CD4-positive, alpha-beta T cell treated with Interleukin-15 for 4 hours (primary cell): ENCODE results near the gene NME7.
"Not testable (repeated sequence)": the region's sequence is repeated elsewhere in the genome, so short reads cannot be mapped to it uniquely, and the experiment has no call there.

ENCODE experiments used
- DNase-seq: peaks from one replicate; pipeline ENCODE4 v3.0.0-alpha.2; 2020; ENCODE audit warnings: low spot score

Gene NME7

DNA sequence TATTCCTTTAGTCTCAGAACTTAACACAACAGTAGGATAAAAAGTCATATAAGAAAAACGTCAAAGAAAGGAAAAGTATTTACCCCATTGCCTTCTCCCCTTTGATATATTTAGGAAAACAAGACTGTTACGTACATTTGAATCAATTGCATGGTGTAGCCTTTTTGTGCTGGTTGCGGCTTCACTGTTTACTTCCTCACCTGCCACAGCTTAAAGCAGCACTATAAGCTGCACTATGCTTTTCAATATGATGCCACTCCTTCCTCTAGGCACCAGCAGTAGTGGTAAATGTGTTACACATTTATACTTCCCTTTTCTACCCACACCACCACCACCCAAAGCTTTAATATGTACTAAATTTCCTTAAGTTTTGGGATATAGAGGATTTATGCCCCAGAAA, 150.0 kb downstream of the NME7 start:
- DNase-seq = no peak

DNA sequence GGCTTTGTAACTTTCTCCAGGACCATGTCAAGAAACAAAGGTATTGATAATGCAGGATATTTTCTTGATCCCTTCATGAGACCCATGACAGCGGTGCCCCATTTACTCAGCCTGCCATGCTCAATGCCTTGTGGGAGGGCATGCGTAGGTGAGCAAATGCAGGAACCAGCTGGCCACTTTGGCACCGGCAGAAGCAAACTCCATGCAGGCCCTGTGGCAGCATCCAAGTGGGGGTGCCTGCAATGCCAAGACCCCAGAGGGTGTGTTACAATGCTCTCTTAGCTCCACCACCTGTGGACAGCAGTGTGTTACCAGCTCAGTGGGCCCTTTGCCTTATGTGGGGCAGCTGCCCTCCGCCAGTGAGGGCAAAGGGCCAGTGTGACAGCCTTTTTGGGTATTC, 153.0 kb downstream of the NME7 start:
- DNase-seq = no peak

DNA sequence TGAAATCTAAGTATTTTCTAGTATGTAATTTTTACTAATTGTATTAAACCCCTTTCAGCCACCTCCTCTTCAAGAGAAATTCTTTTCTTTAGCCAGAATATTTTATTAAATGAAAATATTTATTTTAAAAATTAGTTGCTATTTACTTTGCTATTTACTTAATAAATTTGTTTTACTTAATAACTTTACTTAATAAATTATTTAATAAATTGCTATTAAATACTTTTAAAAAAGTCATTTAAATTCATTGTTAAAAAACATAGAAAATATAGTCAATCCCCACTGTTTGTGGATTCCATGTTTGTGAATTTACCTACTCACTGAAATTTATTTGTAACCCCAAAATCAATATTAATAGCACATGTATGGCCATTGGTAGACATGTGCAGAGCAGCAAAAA, 155.5 kb downstream of the NME7 start:
- DNase-seq = no peak

DNA sequence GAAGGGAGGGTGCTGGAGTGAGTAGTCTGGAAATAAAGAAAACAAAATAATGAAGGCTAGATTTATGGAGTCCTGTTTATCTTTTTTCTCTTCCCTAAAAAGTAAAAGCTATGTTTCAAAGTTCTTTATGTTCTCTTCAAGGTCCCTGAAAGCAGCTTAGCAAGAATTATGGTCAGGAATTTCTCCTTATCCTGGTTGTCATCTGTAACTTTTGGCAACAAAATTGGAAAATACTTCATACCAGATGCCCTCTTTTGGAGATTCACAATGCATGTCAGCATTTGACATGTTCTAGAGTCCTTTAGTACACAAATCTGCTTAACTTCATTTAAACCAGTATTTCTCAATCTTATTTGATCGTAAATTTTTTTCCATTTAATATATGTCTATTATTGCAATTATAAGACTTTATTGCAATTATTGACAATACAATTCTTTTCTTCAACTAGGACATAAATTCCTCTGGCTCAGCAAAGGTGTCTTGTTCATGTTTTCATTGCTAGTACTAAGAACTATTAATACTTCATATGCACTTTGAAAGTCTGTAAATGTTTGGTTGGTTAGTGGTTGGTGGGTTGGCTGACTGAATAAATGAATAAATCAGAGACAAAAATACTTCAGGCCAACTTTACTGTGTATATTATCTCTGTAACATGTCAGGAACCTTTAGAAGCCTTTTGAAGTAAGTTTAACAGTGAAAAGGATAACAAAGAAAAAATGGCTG, 159.6 kb downstream of the NME7 start:
- DNase-seq = no peak

DNA sequence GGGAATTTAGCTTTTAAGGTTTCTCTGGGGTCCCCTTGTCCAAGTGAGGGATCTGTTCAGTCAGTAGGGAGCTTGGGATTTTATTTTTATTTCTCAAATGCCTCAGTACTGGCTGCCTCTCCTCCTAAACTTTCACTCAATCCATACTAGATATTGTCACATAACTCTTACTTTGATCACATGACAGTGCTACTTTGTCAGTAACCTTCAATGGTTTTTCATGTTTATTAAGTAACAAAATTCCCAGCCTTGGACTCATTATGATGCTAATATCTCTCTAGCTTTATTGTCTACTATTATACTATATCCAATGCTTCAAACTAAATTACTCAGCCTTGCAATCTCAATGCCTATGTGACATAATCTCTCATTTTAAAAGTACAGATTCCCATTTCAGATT, 163.4 kb downstream of the NME7 start:
- no peak for DNase-seq

DNA sequence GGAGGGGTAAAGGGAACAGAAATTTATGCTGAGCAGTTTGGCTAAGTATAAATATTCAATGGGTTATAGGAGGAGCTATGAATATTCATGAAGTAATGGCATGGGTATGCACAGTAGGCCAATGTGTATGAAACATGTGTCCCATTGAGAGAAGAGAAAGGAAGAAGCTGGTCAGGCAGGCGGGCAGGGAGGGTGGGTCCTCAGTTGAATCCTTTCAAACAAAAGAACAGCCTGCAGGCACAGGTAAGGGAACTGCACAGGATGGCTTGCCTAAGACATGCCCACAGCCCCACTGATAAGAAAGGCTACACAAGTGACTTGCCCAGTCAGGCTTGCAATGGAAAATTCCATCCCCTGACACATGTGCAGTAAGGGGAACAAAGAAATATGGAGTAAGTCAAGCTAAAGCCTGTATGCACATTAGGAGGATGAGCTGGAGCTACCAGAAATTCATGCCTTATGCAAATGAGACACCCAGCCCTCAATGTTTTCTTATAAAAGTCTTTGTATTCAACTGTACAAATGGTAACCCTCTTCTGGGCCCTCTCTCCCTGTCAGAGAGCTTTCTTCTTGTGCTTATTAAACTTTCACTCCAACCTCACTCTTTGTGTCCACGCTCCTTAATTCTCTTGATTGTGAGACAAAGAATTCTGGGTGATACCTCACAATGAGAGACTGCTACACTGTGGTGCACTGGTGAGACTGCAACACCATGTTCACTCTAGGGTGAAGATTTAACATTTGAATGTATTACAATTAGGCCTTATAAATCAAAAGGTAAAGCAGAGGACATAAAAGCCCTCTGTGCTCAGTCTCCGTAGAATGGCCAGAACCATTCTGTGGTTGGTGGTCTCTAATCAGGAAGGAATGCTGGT, 164.6 kb downstream of the NME7 start:
- no peak for DNase-seq

DNA sequence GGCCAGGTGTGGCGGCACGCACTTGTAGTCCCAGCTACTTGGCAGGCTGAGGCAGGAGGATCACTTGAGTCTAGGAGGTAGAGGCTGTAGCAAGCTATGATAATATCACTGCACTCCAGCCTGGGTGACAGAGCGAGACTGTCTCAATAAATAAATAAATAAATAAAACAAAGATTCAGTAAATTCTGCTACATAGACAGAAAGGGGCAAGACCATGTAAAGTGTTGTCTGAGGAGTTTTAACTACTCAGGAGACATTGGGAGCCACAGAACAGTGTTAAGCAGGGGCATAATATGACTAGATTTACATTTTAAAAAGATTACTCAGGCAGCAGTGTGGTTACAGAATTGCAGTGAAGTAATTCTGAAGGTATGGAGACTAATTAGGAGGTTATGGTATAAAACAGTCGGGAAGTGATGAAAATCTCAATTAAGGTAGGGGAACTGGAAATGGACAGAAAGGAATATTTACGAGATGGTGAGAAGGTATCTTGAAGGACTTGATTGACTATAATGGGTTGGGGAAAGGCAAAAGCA, 166.4 kb downstream of the NME7 start:
- no peak for DNase-seq

DNA sequence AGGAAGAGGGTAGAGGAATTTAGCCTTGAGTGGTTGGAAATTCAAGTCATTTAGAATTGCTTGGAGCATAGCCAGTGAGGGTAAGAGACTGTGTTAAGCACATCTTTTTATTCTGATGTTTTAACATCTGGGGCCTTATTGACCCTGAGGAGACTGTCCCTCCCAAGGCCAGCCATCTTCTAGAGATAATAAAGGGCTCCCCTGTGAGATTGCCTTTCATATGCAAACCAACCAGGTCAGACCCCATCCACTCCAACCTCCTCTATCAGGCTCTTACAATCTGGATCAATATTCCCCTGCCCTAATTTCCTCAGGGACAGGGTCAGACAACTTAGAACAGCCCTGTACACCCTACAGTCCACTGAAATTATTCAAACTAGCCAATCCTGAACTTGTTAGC, 167.3 kb downstream of the NME7 start:
- no peak for DNase-seq

DNA sequence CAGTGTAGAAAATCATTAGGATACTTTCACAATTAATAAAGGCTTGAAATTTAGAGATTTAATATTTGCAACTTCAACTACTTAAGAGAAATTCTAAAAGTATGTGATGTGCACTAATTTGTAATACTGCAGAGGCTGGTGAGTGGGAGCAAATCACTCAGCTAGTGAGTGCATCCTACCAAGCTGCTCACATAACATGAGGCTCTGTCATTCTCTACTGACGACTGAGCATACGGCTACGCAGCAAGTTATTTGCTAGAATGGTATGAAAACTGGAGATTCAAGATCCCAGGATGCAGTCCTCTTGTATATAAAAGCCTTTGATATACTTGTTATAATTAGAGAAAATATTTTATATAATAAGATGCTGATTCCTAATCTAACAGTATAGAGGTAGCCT, 171.0 kb downstream of the NME7 start:
- DNase-seq = no peak

DNA sequence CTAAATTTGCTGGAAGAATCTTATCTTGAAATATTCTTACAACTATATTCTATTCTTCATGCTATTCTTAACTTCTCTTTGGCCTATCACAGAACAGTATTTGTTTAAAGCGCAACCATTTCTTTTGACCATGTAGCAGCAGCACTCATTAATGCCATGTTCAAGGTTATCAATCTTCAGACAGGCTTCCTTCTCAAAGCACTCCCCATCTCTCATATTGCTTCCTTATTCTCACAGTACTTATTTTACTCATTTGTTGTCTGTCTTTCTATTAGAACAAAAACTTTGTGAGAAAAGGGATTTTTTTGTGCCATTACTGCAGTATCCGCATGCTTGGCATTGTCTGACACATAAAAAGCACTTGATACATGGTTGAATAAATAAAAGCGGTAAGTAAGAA, 171.4 kb downstream of the NME7 start:
- DNase-seq = no peak

DNA sequence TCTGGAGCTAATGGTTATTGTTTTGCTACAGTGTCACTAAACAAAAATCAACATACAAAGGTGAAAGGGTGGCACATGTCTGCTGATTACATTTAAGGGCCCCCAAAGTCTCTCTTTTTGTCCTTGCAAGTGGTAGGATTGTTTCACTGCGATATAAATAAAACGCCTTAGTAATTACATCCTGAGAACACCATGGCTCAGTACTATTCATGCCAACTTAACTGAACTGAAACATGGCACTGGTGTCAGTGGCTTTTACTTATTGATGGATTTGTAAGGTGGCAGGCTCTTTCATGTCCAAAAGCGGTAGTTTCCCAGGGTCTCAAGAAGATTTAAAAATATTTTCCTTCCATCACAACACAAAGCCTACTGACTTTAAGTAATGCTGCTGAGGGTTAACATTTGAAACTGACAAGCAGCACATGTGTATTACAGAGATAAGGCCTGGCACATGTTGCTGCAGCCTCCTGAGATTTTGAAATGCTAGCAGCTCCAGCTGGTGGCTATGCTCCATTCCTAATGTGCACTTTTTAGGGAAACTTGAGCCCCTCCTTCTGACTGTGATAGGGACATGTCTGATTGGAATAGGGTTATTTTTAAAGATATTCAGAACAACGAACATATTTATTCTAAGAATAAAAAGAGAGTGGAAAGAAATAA, 174.3 kb downstream of the NME7 start:
- no peak for DNase-seq

DNA sequence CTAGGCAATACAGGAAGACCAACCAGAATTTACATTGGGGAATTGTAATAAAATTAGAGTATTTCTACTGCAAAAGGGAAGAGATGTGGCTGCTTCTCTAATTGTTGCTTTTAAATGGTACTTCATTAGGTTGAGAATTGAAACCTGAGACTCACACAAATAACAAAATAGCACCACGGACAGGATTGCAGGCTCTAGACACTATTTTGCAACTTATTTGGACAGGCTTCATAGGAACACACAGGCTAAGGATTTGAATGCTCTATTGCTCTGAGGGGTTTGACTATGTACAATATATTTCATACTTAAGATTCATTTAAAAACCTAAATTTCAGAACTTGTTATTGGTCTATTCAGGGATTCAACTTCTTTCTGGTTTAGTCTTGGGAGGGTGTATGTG, 181.5 kb downstream of the NME7 start:
- DNase-seq = no peak

DNA sequence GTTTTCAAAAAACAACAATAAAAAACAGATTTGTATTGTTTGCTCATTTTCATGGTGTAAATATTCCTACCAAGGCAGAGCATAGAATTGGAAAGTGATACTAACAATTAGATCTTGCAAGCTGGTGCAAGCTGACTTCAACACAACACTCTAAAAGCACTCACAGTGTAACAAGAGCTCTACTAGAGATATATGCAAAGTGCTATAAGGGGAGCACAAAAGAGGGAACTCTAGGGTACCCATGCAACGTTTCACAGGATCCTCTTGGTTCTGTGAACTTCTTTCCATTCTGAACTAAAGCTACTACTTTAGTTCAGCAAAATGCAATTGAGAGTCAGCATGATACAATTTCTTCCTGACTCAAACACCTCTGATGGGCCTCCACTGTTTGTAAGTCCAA, 182.8 kb downstream of the NME7 start:
- no peak for DNase-seq

DNA sequence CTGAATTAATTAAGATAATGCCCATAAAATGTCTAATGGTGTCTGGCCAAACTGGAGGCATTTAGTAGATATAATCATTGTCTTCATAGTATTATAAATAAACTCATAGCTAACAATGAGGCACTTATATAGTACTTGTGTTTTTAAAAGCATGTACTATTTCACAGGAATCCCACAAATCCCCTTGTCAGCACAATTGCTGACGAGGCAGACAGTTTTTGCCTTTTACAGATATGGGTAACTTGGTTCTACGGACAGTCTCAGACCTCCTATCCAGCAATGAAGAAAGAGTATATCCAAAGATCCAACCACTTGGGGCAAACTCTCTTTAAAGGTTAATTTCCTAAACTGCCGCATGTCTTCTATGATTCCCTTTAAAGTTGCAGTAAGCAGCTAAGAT, 187.4 kb downstream of the NME7 start:
- no peak for DNase-seq

DNA sequence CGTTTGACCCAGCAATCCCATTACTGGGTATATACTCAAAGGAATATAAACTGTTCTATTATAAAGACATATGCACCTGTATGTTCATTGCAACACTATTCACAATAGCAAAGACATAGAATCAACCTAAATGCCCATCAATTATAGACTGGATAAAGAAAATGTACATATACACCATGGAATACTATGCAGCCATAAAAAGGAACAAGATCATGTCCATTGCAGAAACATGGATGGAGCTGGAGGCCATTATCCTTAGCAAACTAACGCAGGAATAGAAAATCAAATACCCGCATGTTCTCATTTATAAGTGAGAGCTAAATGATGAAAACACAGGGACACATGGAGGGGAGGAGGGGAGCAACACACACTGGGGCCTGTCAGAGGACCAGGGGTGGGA, 188.2 kb downstream of the NME7 start:
- not testable (repeated sequence) for DNase-seq

DNA sequence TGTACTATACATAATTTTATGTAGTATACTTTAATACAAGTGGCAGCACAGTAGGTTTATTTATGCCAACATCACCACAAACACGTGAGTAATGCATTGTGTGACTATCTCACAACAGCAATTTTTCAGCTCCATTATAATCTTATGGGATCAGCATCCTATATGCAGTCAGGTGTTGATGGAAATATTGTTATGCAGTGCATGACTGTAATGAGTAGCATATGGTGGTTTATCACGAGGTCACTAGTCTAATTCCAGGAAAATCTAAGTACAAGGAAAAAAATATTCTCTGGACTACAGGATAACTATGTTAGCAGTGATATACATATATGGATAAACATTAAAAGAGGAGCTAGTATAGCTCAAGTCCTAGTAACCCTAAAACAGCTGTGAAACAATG, 192.1 kb downstream of the NME7 start:
- no peak for DNase-seq

DNA sequence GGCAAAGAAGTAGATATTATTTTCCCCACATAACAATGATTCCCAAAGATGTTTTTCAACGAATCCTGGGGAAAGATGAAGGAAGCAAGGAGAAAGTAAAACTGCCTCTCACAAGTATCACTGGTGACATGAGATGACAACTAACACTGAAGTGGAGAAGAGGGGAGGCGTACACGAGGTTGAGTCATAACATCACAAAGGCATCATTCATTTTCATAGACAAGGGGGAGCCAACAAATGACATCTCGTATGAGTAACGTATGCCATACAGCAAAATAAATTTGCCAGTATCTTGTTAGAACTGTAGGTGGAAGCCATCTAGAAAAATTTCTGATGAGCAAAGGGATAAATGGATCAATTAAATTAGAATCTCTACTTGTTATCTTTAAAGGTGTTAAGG, 204.5 kb downstream of the NME7 start:
- no peak for DNase-seq

DNA sequence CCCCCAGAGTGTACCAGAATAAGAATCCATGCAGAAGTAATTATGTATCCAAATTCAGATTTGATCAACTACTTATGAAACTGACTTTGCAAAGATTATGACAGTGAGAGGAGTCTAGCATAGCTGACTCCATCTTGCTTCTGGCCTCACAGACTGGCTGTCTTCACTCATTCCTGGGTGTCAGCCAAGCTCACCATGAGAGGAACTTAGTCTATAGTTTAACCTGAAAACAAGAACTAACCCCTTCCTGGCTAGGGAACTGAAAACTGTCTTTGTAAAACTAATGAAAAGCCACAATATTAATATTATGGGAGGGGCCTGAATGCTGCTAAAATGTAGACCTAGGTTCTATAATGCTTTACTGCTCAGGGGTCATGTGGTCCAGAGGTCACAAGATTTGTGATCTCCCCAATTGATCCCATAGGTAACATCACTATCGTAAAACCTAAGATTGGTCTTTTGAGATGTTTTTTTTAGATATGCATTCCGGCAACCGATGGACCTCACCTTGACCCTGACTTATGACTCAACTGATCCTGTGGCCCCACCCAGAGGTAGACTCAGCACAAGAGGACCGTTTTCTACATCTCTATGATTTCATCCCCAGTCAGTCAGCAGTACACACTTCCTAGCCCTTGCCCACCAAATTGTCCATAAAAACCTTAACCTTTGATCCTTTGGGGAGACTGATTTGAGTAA, 206.0 kb downstream of the NME7 start:
- no peak for DNase-seq

DNA sequence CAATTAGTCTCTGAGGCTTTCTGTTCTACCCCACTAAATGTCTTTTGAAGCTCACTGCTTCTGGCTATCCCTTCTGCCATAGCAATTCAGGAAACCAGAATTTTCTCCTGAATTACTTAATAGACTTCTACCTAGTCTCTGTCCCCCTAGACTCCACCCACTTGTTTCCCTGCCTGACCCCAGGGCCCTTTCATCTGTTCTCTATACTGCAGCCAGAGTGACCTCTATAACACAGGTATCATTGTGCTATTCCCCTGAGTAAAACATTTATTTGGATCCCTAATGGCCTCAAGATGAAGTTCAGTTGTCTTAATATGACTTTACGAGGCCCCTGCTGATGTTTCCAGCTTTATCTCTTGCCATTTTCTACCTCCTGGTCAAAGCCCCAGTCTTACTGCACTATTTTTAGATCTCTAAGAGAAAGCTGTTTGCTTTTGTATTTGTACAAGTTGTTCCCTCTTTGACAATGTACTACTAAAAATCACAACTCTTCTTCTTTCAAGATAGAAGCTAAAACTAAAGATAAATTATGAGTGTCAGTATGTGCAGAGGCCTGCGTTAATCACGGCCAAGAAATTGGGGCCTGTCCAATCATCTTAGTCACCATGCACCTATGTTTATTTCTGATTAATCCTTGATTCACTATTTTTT, 206.6 kb downstream of the NME7 start:
- DNase-seq = no peak

DNA sequence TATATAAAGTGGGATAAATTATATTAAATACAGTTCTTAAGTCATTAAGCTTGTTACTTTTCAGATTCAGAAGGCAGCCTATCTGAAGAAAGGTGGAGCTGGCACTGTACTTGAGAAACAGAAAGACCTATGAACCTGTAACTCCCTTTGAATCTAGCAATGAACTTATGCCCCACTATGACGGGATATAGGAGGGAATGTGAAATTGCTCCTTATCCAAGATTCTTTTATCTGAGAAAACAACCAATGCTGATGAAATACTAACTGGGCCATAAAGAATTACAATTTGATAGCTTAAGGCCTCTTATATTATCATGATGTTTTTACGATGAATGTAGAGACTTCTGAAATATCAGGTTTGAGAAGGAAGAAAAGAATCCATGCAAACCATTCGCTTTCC, 211.0 kb downstream of the NME7 start:
- no peak for DNase-seq

DNA sequence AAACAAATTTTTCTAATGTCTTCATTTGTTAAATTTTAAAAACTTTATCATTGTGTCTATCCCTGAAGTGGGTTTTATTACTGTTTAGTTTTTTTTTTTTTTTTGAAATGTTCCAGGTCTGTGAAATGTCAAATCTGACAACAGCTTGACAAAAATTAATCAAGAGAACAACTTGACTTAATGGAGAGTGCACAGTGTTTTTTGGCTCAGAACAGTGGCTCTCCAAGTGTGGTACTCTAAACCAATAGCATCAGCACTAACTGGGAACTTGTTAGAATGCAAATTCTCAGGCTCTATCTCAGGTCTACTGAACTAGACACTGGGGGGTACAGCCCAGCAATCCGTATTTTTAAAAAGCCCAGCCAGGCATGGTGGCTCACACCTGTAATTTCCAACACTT, 211.9 kb downstream of the NME7 start:
- no peak for DNase-seq

DNA sequence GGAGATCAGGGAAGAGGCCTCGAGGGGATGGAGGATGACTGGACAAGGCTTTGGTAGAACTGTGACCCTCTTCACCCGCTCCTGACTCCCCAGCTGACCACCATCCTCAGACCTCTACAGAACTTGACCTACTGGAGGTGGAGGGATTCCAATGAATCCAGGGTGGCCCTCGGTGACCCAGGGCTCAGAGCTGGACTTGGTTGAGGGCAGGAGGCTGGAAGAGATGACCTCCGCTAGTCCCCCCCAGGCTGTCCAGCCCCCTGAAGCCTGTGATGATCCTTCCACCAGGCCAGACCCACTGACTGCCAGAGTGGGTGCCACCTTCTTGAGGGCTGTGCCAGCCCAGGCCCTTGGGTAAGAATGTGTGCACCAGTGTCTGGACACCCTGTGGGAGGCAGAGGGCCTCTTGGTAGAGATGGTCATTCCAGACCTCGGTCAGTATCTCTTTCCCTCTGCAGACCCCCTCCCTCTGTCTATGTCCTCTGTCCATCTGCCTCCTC, 216.2 kb downstream of the NME7 start:
- no peak for DNase-seq
